ENCODE measurements around the gene SLC28A1. TPM values are rescaled to one million over a fixed set of nuclear protein-coding genes. Genes with fewer than 3 reads are reported as not detected.

The SLC28A1 gene
- total RNA-seq, 1 experiment from 2014 or later = not detected

DNA sequence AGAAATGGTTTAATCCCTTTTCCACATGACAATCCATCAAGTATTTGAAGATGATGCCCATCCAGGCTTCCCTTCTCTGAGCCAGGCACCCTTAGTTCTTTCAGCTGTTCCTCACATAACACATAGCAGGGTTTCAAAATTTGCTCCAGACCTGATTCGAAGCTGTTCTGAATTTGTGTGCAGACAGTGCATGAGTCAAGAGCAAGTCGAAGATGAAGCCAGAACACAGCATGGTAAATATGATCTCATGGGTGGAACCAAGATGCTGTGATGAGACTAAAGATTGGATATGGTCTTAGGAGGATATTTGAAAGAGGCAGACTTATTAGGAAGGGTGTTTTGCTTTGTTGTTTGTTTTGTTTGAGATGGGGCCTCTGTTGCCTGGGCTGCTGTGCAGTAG, 64.6 kb downstream of the SLC28A1 start:
- no peak overlapping the region for H2AFZ ChIP-seq (ENCODE audit: low read depth, low read length, poor library complexity, severe bottlenecking)
- ChIA-PET RAD21 (ENCODE audit: low non-redundant PET in 1 of 2, low total read pairs in 2 of 2, uncharacterized antibody in 2 of 2, unreplicated experiment in 2 of 2) (interaction anchor here in 1 of 2 experiments (0.5 kb wide), 1 partner anchor 361 kb away, joined by 4 read pairs; no protein-coding TSS in a partner anchor), CTCF (no interaction called here), POLR2A (no interaction called here)
- H3K4me3 ChIP-seq (replicated peaks in 1 of 2; ENCODE audit: low read depth in 1 of 2, low read length in 2 of 2) = no peak overlapping the region
- no peaks in the 10 kb centered on the region for H3K36me3 ChIP-seq (ENCODE audit: control insufficient read depth in 1 of 2, insufficient read depth in 2 of 2, low read length in 2 of 2)
- H3K4me2 ChIP-seq (ENCODE audit: low read length) = no peak overlapping the region
- TF ChIP-seq FOSL1 (IDR thresholded peaks at IDR 0.05; ENCODE audit: low read depth) (no peak), SIN3A (IDR thresholded peaks at IDR 0.05; ENCODE audit: low read depth) (no peak), ZNF274 (IDR thresholded peaks at IDR 0.05; ENCODE audit: low read depth, low read length) (no peak), ZFX (IDR thresholded peaks at IDR 0.05) (no peak), POLR2A (IDR thresholded peaks at IDR 0.05; ENCODE audit: borderline replicate concordance, extremely low read depth, insufficient read depth, insufficient read length) (no peak), TCF7L2 (IDR thresholded peaks at IDR 0.05; ENCODE audit: borderline replicate concordance, extremely low read depth, insufficient read depth, insufficient read length) (no peak), ELF1 (IDR thresholded peaks at IDR 0.05; ENCODE audit: borderline replicate concordance, low read depth) (no peak), RAD21 (IDR thresholded peaks at IDR 0.05; ENCODE audit: low read depth) (no peak), EGR1 (IDR thresholded peaks at IDR 0.05; ENCODE audit: low read depth) (no peak), EZH2phosphoT487 (IDR thresholded peaks at IDR 0.05; ENCODE audit: borderline replicate concordance) (no peak)
- TF ChIP-seq, protein P1, sequence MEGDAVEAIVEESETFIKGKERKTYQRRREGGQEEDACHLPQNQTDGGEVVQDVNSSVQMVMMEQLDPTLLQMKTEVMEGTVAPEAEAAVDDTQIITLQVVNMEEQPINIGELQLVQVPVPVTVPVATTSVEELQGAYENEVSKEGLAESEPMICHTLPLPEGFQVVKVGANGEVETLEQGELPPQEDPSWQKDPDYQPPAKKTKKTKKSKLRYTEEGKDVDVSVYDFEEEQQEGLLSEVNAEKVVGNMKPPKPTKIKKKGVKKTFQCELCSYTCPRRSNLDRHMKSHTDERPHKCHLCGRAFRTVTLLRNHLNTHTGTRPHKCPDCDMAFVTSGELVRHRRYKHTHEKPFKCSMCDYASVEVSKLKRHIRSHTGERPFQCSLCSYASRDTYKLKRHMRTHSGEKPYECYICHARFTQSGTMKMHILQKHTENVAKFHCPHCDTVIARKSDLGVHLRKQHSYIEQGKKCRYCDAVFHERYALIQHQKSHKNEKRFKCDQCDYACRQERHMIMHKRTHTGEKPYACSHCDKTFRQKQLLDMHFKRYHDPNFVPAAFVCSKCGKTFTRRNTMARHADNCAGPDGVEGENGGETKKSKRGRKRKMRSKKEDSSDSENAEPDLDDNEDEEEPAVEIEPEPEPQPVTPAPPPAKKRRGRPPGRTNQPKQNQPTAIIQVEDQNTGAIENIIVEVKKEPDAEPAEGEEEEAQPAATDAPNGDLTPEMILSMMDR (IDR thresholded peaks at IDR 0.05 in 2 of 3, conservative IDR thresholded peaks at IDR 0.05 in 1 of 3; ENCODE audit: borderline replicate concordance in 1 of 3, insufficient read depth in 1 of 3, low read depth in 2 of 3, low read length in 2 of 3) = no peak
- H4K20me1 ChIP-seq (ENCODE audit: insufficient read depth) = no peaks in the 10 kb centered on the region
- H3K27me3 ChIP-seq (ENCODE audit: insufficient read depth, low read length) = no peaks in the 10 kb centered on the region
- intact Hi-C loops (cut with micrococcal nuclease) = no loop called here
- no peaks in the 10 kb centered on the region for H3K9me2 ChIP-seq (ENCODE audit: insufficient read depth)
- ATAC-seq (no peak), DNase-seq (ENCODE audit: low read depth, low spot score) (no peak)
- no peak overlapping the region for H3K27ac ChIP-seq (ENCODE audit: low read depth, low read length)
- H3K4me1 ChIP-seq (ENCODE audit: control insufficient read depth in 1 of 2, insufficient read depth in 2 of 2, low read length in 2 of 2) = peaks cover 0 to 8% of the 10 kb centered on the region in 2 experiments; a peak in 2 of 4 replicates
- H3K79me2 ChIP-seq (ENCODE audit: insufficient read depth, low read length) = no peaks in the 10 kb centered on the region
- H3K9ac ChIP-seq (ENCODE audit: low read length) = no peak overlapping the region
- no peaks in the 10 kb centered on the region for H3K9me3 ChIP-seq (ENCODE audit: control insufficient read depth in 1 of 2, insufficient read depth in 1 of 2, low read depth in 1 of 2, low read length in 2 of 2)
- no TSS peak for BruUV-seq (replicated peaks)
